Bronchial epithelial cell (primary cell): Measurements from ENCODE around the gene FYN. TPM values are rescaled to one million over a fixed set of nuclear protein-coding genes. Genes with fewer than 3 reads are reported as not detected.
A peak's percentile ranks its signal among the peaks of the same experiment; 100 is the strongest.

Experiments
- DNase-seq: peaks from one replicate; pipeline ENCODE4 v3.0.0-alpha.2; 2010; ENCODE audit warnings: low read depth
- FAIRE-seq: peaks from 2 replicates; lab custom pipeline; 2011; peaks lifted over from hg19 to GRCh38; lab: Jason Lieb, UNC
- H3K27me3 ChIP-seq: 2 replicates; pipeline ENCODE4 v1.5.1; 2011; ENCODE audit warnings: low read length; ENCODE audit not compliant: control insufficient read depth, insufficient read depth
- H3K36me3 ChIP-seq: 2 replicates; pipeline ENCODE4 v1.5.1; 2011; ENCODE audit warnings: low read length; ENCODE audit not compliant: control insufficient read depth, insufficient read depth
- H3K4me3 ChIP-seq: 2 replicates; pipeline ENCODE4 v1.5.1; 2011; ENCODE audit warnings: mild to moderate bottlenecking, low read depth, low read length, control low read depth
- CTCF ChIP-seq: IDR thresholded peaks from 2 replicates; pipeline ENCODE4 v1.5.1; 2011; ENCODE audit warnings: mild to moderate bottlenecking, moderate library complexity, low read length, control low read depth, inconsistent platforms; ENCODE audit not compliant: insufficient read depth, severe bottlenecking
- total RNA-seq: library from RNA; depleted of rRNA; stranded (reverse); fragments of >200 nt; gene quantifications from 2 replicates; pipeline ENCODE4 v1.2.1, GENCODE V29; 2014

FYN gene
- total RNA-seq, 1 donor from 2014 or later = 38.7 TPM

GRCh38 chr6:111628142-111628850, 245.0 kb downstream of the FYN start:
- Histone ChIP-seq H3K27me3 (no peaks in the 10 kb centered on the region), H3K4me3 (no peak overlapping the region), H3K36me3 (no peaks in the 10 kb centered on the region)
- DNase-seq (no peak), FAIRE-seq (no peak)
- TF ChIP-seq CTCF = no peak

GRCh38 chr6:111626441-111626840, 246.8 kb downstream of the FYN start:
- no peaks in the 10 kb centered on the region for H3K27me3 ChIP-seq
- DNase-seq = no peak
- H3K36me3 ChIP-seq = no peaks in the 10 kb centered on the region
- FAIRE-seq = no peak
- H3K4me3 ChIP-seq = no peak overlapping the region
- no peak for TF ChIP-seq CTCF

GRCh38 chr6:111625461-111626391, 247.5 kb downstream of the FYN start:
- H3K4me3 ChIP-seq = no peak overlapping the region
- DNase-seq (peak; percentile 29), FAIRE-seq (no peak)
- no peaks in the 10 kb centered on the region for H3K27me3 ChIP-seq
- no peaks in the 10 kb centered on the region for H3K36me3 ChIP-seq
- no peak for TF ChIP-seq CTCF

- Histone ChIP-seq H3K36me3 (no peaks in the 10 kb centered on the region), H3K4me3 (no peak overlapping the region), H3K27me3 (no peaks in the 10 kb centered on the region)
- TF ChIP-seq CTCF = no peak
- no peak for FAIRE-seq
- no peak for DNase-seq
Observed at GRCh38 chr6:111625099-111625416, 248.2 kb downstream of the FYN start.

- Histone ChIP-seq H3K27me3 (no peaks in the 10 kb centered on the region), H3K36me3 (no peaks in the 10 kb centered on the region), H3K4me3 (no peak overlapping the region)
- peak; percentile 30 for DNase-seq
- FAIRE-seq = no peak
- TF ChIP-seq CTCF = no peak
Observed at GRCh38 chr6:111624401-111625098, 248.7 kb downstream of the FYN start.
